IMR-90 (cell line): ENCODE data around the gene CD151. TPM values are rescaled to one million over a fixed set of nuclear protein-coding genes. Genes with fewer than 3 reads are reported as not detected.

Source experiments
- ATAC-seq: fragments of 200-7000 bp; cut with Tn5 transposase; 2 replicates; pipeline ENCODE4 v1.9.1; 2020; ENCODE audit warnings: low read depth, mild to moderate bottlenecking, moderate library complexity
- BruUV-seq: library from RNA; stranded (reverse); fragments of 400-500 nt; replicated peaks from 2 replicates; lab custom pipeline; 2021; lab: Mats Ljungman, UMichigan
- CTCF ChIA-PET: fragments of 300-600 bp; formaldehyde crosslinking; extraction: SDS; loops from one replicate; lab custom pipeline; 2021; ENCODE audit warnings: antibody characterized with exemption; lab: Yijun Ruan, JAX
- POLR2A ChIA-PET: fragments of 300-600 bp; sonication (Branson Sonifier 250); formaldehyde crosslinking; loops from one replicate; lab custom pipeline; 2022; ENCODE audit warnings: antibody characterized with exemption; ENCODE audit not compliant: unreplicated experiment; lab: Charles Lee
- DNase-seq: peaks from one replicate; pipeline ENCODE4 v3.0.0; 2013
- H2AFZ ChIP-seq: replicated peaks from 2 replicates; pipeline ENCODE3; 2013; ENCODE audit warnings: low read length, mild to moderate bottlenecking; ENCODE audit not compliant: poor library complexity
- H2AK5ac ChIP-seq: 2 replicates; pipeline ENCODE4 v1.6.1; 2013; ENCODE audit warnings: low read depth, low read length, inconsistent platforms
- H2AK9ac ChIP-seq: replicated peaks from 2 replicates; pipeline ENCODE3; 2013; ENCODE audit warnings: mild to moderate bottlenecking, low read depth, low read length, moderate library complexity; ENCODE audit not compliant: poor library complexity
- H2BK120ac ChIP-seq: 2 replicates; pipeline ENCODE4 v1.6.1; 2013; ENCODE audit warnings: low read depth, low read length, inconsistent platforms
- H2BK15ac ChIP-seq: 3 replicates; pipeline ENCODE4 v1.6.1; 2013; ENCODE audit warnings: low read depth, low read length, inconsistent platforms
- H2BK20ac ChIP-seq: 2 replicates; pipeline ENCODE4 v1.6.1; 2013; ENCODE audit warnings: low read depth, mild to moderate bottlenecking, inconsistent platforms, low read length, moderate library complexity
- H2BK5ac ChIP-seq: 2 replicates; pipeline ENCODE4 v1.6.1; 2013; ENCODE audit warnings: mild to moderate bottlenecking, low read depth, low read length, inconsistent platforms; ENCODE audit not compliant: poor library complexity, severe bottlenecking
- H3K14ac ChIP-seq: replicated peaks from 2 replicates; pipeline ENCODE4 v1.6.1; 2013; ENCODE audit warnings: low read depth, low read length, inconsistent platforms
- H3K18ac ChIP-seq: 2 replicates; pipeline ENCODE4 v1.6.1; 2013; ENCODE audit warnings: low read depth, low read length, control low read depth
- H3K23ac ChIP-seq: 2 replicates; pipeline ENCODE4 v1.6.1; 2013; ENCODE audit warnings: low read depth, low read length, inconsistent platforms
- H3K27ac ChIP-seq: 2 replicates; pipeline ENCODE4 v1.5.1; 2013; ENCODE audit warnings: mild to moderate bottlenecking, control low read depth, low read length; ENCODE audit not compliant: insufficient read depth
- H3K27me3 ChIP-seq: 2 replicates; pipeline ENCODE4 v1.6.1; 2013; ENCODE audit warnings: low read length; ENCODE audit not compliant: control insufficient read depth, insufficient read depth
- H3K36me3 ChIP-seq: 2 replicates; pipeline ENCODE4 v1.6.1; 2013; ENCODE audit warnings: low read length, mixed read lengths; ENCODE audit not compliant: control insufficient read depth, insufficient read depth
- H3K4ac ChIP-seq: 2 replicates; pipeline ENCODE4 v1.6.1; 2013; ENCODE audit warnings: low read depth, low read length, inconsistent platforms
- H3K4me1 ChIP-seq: 2 replicates; pipeline ENCODE4 v1.6.1; 2013; ENCODE audit warnings: low read length, mixed read lengths; ENCODE audit not compliant: control insufficient read depth, insufficient read depth
- H3K4me2 ChIP-seq: 2 replicates; pipeline ENCODE4 v1.6.1; 2013; ENCODE audit warnings: low read depth, mild to moderate bottlenecking, control low read depth, low read length, moderate library complexity
- H3K4me3 ChIP-seq: 2 replicates; pipeline ENCODE4 v1.5.1; 2013; ENCODE audit warnings: low read depth, mild to moderate bottlenecking, control low read depth, low read length, moderate library complexity; ENCODE audit not compliant: insufficient read depth
- H3K56ac ChIP-seq: 2 replicates; pipeline ENCODE4 v1.6.1; 2013; ENCODE audit warnings: low read length, inconsistent platforms; ENCODE audit not compliant: insufficient read depth; ENCODE audit errors: extremely low read depth
- H3K79me1 ChIP-seq, 2 experiments: 2 replicates each; pipeline ENCODE4 v1.6.1; 2013; ENCODE audit warnings: low read length in 2 of 2, inconsistent platforms in 1 of 2, low read depth in 1 of 2
- H3K9ac ChIP-seq: 2 replicates; pipeline ENCODE4 v1.6.1; 2013; ENCODE audit warnings: low read depth, low read length, control low read depth
- H3K9me1 ChIP-seq: 2 replicates; pipeline ENCODE4 v1.6.1; 2013; ENCODE audit warnings: low read length, inconsistent platforms; ENCODE audit not compliant: insufficient read depth
- H3K9me3 ChIP-seq: 2 replicates; pipeline ENCODE4 v1.6.1; 2013; ENCODE audit warnings: low read length; ENCODE audit not compliant: control insufficient read depth, insufficient read depth
- H4K20me1 ChIP-seq: 2 replicates; pipeline ENCODE4 v1.6.1; 2013; ENCODE audit warnings: low read length, inconsistent platforms; ENCODE audit not compliant: insufficient read depth
- H4K5ac ChIP-seq: 2 replicates; pipeline ENCODE4 v1.6.1; 2013; ENCODE audit warnings: mild to moderate bottlenecking, low read depth, low read length, control low read depth
- H4K8ac ChIP-seq, 2 experiments: 2 replicates each; pipeline ENCODE4 v1.6.1; 2013; ENCODE audit warnings: low read depth in 2 of 2, low read length in 2 of 2, control low read depth in 1 of 2, inconsistent platforms in 1 of 2
- H4K91ac ChIP-seq: 2 replicates; pipeline ENCODE4 v1.6.1; 2013; ENCODE audit warnings: low read depth, low read length, inconsistent platforms; ENCODE audit not compliant: insufficient read depth
- BHLHE40 ChIP-seq: fragments of 150-350 bp; IDR thresholded peaks from 2 replicates; pipeline ENCODE4 v1.6.1; 2016; ENCODE audit warnings: mild to moderate bottlenecking, low read depth, low read length
- CEBPB ChIP-seq: IDR thresholded peaks from 2 replicates; pipeline ENCODE4 v1.6.1; 2012; ENCODE audit warnings: low read depth, low read length, improper control_type of control experiment
- CHD1 ChIP-seq: IDR thresholded peaks from 2 replicates; pipeline ENCODE4 v1.6.1; 2012; ENCODE audit warnings: low read depth, low read length, improper control_type of control experiment
- CTCF ChIP-seq: conservative IDR thresholded peaks from 2 replicates; pipeline ENCODE4 v1.5.1; 2012; ENCODE audit warnings: mild to moderate bottlenecking, low read depth, low read length, improper control_type of control experiment
- FOS ChIP-seq: fragments of 150-350 bp; IDR thresholded peaks from 2 replicates; pipeline ENCODE4 v1.6.1; 2016; ENCODE audit warnings: low read depth, low read length
- MAFK ChIP-seq: IDR thresholded peaks from 2 replicates; pipeline ENCODE4 v1.6.1; 2012; ENCODE audit warnings: low read depth, low read length, improper control_type of control experiment
- MAZ ChIP-seq: IDR thresholded peaks from 2 replicates; pipeline ENCODE4 v1.6.1; 2012; ENCODE audit warnings: low read depth, mild to moderate bottlenecking, low read length, improper control_type of control experiment, moderate library complexity, borderline replicate concordance
- MXI1 ChIP-seq: IDR thresholded peaks from 2 replicates; pipeline ENCODE4 v1.6.1; 2012; ENCODE audit warnings: low read depth, mild to moderate bottlenecking, low read length, moderate library complexity, borderline replicate concordance
- NFE2L2 ChIP-seq: fragments of 150-350 bp; IDR thresholded peaks from 2 replicates; pipeline ENCODE4 v1.6.1; 2016; ENCODE audit warnings: low read depth, mild to moderate bottlenecking, low read length
- POLR2A ChIP-seq: IDR thresholded peaks from 2 replicates; pipeline ENCODE4 v1.6.1; 2012; ENCODE audit warnings: mild to moderate bottlenecking, low read depth, low read length
- RAD21 ChIP-seq: IDR thresholded peaks from 2 replicates; pipeline ENCODE4 v1.6.1; 2012; ENCODE audit warnings: low read length, improper control_type of control experiment
- RCOR1 ChIP-seq: IDR thresholded peaks from 2 replicates; pipeline ENCODE4 v1.6.1; 2012; ENCODE audit warnings: mild to moderate bottlenecking, low read length, improper control_type of control experiment; ENCODE audit not compliant: insufficient replicate concordance
- RFX5 ChIP-seq: IDR thresholded peaks from 2 replicates; pipeline ENCODE4 v1.8.0; 2012; ENCODE audit warnings: low read depth, mild to moderate bottlenecking, low read length, moderate library complexity
- SMC3 ChIP-seq: fragments of 150-350 bp; IDR thresholded peaks from 2 replicates; pipeline ENCODE4 v1.6.1; 2016; ENCODE audit warnings: low read depth, mild to moderate bottlenecking, antibody characterized with exemption, low read length, moderate library complexity
- WGBS, 2 experiments: methylation state at CpG; one replicate each; pipeline versions ENCODE4 v1.1.5 to v1.1.7; 2013; ENCODE audit warnings: missing lambda C conversion rate in 2 of 2; ENCODE audit not compliant: insufficient read length in 1 of 2; ENCODE audit errors: extremely low coverage in 2 of 2; 5-methylcytosine and 5-hydroxymethylcytosine counted together
- dilution Hi-C: fragments of 300-500 bp; cut with HindIII; formaldehyde crosslinking; loops from one replicate; pipeline ENCODE4 v1.14.3; 2018; ENCODE audit warnings: low sequenced_read_pairs; ENCODE audit not compliant: unreplicated experiment
- in situ Hi-C: fragments of 300-500 bp; cut with MboI; formaldehyde crosslinking; loops from 3 replicates; pipeline ENCODE4 v1.14.3; 2019; ENCODE audit warnings: low sequenced_read_pairs, inconsistent platforms, mixed read lengths
- intact Hi-C: fragments of 100-400 bp; cut with micrococcal nuclease; formaldehyde crosslinking; loops from 2 replicates; pipeline ENCODE4 v1.10.0; 2022
- polyA plus RNA-seq, 3 experiments: library from polyadenylated mRNA; depleted of rRNA; stranded (reverse); fragments of >200 nt; gene quantifications; 2 replicates each; pipeline ENCODE4 v1.2.3, GENCODE V29; 2012; ENCODE audit warnings: low replicate concordance in 1 of 3
- total RNA-seq: library from RNA; depleted of rRNA; stranded (reverse); fragments of >200 nt; gene quantifications from 2 replicates; pipeline ENCODE4 v1.2.3, GENCODE V29; 2012
- TF ChIP-seq, protein P1 (sequence below): fragments of 150-350 bp; IDR thresholded peaks from 2 replicates; pipeline ENCODE4 v1.6.1; 2017; ENCODE audit warnings: mild to moderate bottlenecking, antibody characterized with exemption, low read length, low read depth
- TF ChIP-seq, protein P2 (sequence below): fragments of 150-350 bp; IDR thresholded peaks from 2 replicates; pipeline ENCODE4 v1.6.1; 2016; ENCODE audit warnings: low read depth, mild to moderate bottlenecking, low read length, moderate library complexity, borderline replicate concordance

CD151 gene
- total and polyA plus RNA-seq, 2 of the 4 experiments (the other 2 are of a cell fraction) = 1,150 to 1,267 TPM

DNA sequence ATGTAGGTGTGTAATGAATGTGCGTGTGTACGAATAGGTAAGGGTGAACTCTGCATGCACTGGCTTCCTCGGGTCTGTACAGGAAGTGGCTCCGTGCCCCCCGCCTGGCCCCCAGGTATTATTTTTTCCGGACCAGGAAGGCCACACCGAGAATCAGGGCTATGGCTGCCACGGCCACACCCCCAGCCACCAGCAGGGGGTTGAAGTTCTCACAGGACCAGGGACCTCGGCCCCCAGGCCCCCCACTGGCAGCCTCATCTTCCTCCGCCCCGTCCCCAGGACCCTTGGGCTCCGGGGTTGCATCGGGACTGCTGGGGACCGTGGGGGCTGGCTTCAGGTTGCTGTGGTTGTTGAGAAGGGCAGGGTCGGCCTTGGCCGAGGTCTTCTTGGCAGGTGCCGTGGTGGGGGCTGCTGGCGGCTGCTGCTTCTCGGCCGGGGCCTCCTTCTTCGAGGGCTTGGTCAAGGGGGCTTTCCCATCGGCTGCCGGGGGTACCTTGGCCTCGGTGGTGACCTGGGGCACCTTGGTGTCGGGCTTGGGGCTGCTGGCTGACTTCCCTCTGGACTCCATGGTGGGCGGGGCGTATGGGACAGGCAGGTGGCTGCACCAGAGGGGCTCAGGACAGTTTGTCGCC lies 44.6 kb upstream of the CD151 start:
- no peak overlapping the region for H3K56ac ChIP-seq
- H3K4me1 ChIP-seq = peaks cover 9% of the 10 kb centered on the region
- no peak for DNase-seq
- no peak overlapping the region for H3K14ac ChIP-seq
- TF ChIP-seq MAFK = no peak
- TF ChIP-seq MXI1 = no peak
- no peak for TF ChIP-seq NFE2L2
- TF ChIP-seq CHD1 = no peak
- no peak for TF ChIP-seq CTCF
- no peak for TF ChIP-seq RAD21
- no peak for TF ChIP-seq RFX5
- TF ChIP-seq, protein P1, sequence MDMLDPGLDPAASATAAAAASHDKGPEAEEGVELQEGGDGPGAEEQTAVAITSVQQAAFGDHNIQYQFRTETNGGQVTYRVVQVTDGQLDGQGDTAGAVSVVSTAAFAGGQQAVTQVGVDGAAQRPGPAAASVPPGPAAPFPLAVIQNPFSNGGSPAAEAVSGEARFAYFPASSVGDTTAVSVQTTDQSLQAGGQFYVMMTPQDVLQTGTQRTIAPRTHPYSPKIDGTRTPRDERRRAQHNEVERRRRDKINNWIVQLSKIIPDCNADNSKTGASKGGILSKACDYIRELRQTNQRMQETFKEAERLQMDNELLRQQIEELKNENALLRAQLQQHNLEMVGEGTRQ = no peak
- TF ChIP-seq, protein P2, sequence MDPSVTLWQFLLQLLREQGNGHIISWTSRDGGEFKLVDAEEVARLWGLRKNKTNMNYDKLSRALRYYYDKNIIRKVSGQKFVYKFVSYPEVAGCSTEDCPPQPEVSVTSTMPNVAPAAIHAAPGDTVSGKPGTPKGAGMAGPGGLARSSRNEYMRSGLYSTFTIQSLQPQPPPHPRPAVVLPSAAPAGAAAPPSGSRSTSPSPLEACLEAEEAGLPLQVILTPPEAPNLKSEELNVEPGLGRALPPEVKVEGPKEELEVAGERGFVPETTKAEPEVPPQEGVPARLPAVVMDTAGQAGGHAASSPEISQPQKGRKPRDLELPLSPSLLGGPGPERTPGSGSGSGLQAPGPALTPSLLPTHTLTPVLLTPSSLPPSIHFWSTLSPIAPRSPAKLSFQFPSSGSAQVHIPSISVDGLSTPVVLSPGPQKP = no peak
- TF ChIP-seq MAZ = no peak
- TF ChIP-seq RCOR1 = no peak
- no peak for TF ChIP-seq SMC3
- TF ChIP-seq POLR2A = no peak
- no peak for TF ChIP-seq CEBPB
- TF ChIP-seq BHLHE40 = no peak
- TF ChIP-seq FOS = no peak
- 90% methylated on average over 4 of the region's 28 CpGs; no CpG with 5 or more reads in 1 of the 2 experiments for WGBS, 2 experiments
- H3K9me1 ChIP-seq = no peaks in the 10 kb centered on the region
- no peak overlapping the region for H3K27ac ChIP-seq
- no peak overlapping the region for H2BK15ac ChIP-seq
- no peak overlapping the region for H2AK5ac ChIP-seq
- CTCF ChIA-PET = no interaction called here
- no peak overlapping the region for H3K4ac ChIP-seq
- dilution Hi-C loops (no loop called here), in situ Hi-C loops (no loop called here), intact Hi-C loops (no loop called here)
- no peaks in the 10 kb centered on the region for H3K27me3 ChIP-seq
- H4K20me1 ChIP-seq = peaks cover 5% of the 10 kb centered on the region
- POLR2A ChIA-PET = no interaction called here
- H4K8ac ChIP-seq = no peak overlapping the region
- peaks cover 10% of the 10 kb centered on the region; the same call in 1 of the 2 replicates for H3K36me3 ChIP-seq
- no peaks in the 10 kb centered on the region for H3K9me3 ChIP-seq
- H4K5ac ChIP-seq = no peak overlapping the region
- no peak overlapping the region for H3K4me2 ChIP-seq
- no peak for ATAC-seq
- no peak overlapping the region for H2AK9ac ChIP-seq
- H2BK5ac ChIP-seq = no peak overlapping the region
- H3K4me3 ChIP-seq = no peak overlapping the region
- H2AFZ ChIP-seq = no peak overlapping the region
- no peak overlapping the region for H3K9ac ChIP-seq
- H4K91ac ChIP-seq = no peak overlapping the region
- no peak overlapping the region for H2BK120ac ChIP-seq
- no TSS peak for BruUV-seq
- no peak overlapping the region for H3K23ac ChIP-seq
- H3K18ac ChIP-seq = no peak overlapping the region
- no peak overlapping the region for H2BK20ac ChIP-seq
- peaks cover 0 to 4% of the 10 kb centered on the region in 2 experiments; a peak in 2 of 4 replicates for H3K79me1 ChIP-seq
